Panc1 (cell line): Measurements from ENCODE around the gene CAPN2. TPM values are rescaled to one million over a fixed set of nuclear protein-coding genes. Genes with fewer than 3 reads are reported as not detected.

ENCODE experiments used
- ATAC-seq: fragments of 200-7000 bp; cut with Tn5 transposase; 2 replicates; pipeline ENCODE4 v1.9.1; 2020; ENCODE audit warnings: mild to moderate bottlenecking, moderate library complexity
- BruUV-seq: library from RNA; stranded (reverse); fragments of 400-500 nt; replicated peaks from 2 replicates; lab custom pipeline; 2021; lab: Mats Ljungman, UMichigan
- CTCF ChIA-PET: fragments of 300-600 bp; sonication (Branson Sonifier 250); formaldehyde crosslinking; loops from one replicate; lab custom pipeline; 2022; ENCODE audit warnings: antibody characterized with exemption; lab: Charles Lee
- POLR2A ChIA-PET: fragments of 300-600 bp; sonication (Branson Sonifier 250); formaldehyde crosslinking; loops from one replicate; lab custom pipeline; 2022; ENCODE audit warnings: antibody characterized with exemption; lab: Charles Lee
- DNase-seq: peaks from one replicate; pipeline ENCODE4 v3.0.0-alpha.2; 2010; ENCODE audit warnings: low read depth, low spot score
- H3K27ac ChIP-seq: 2 replicates; pipeline ENCODE4 v1.5.1; 2011; ENCODE audit warnings: mild to moderate bottlenecking, low read length, inconsistent platforms
- H3K27me3 ChIP-seq: fragments of 200-500 bp; sonication (Bioruptor generic); 2 replicates; pipeline ENCODE4 v1.6.0; 2014; ENCODE audit warnings: low read length, inconsistent platforms; ENCODE audit not compliant: control insufficient read depth, insufficient read depth
- H3K36me3 ChIP-seq: fragments of 200-500 bp; sonication (Bioruptor generic); 2 replicates; pipeline ENCODE4 v1.5.1; 2014; ENCODE audit warnings: inconsistent platforms, mild to moderate bottlenecking, low read length, moderate library complexity; ENCODE audit not compliant: control insufficient read depth, insufficient read depth
- H3K4me1 ChIP-seq: 2 replicates; pipeline ENCODE4 v1.5.1; 2011; ENCODE audit warnings: inconsistent platforms, mild to moderate bottlenecking, low read length, moderate library complexity; ENCODE audit not compliant: control insufficient read depth, insufficient read depth
- H3K4me3 ChIP-seq, 2 experiments: 2 replicates each; pipeline ENCODE4 v1.5.1; 2011 to 2012; ENCODE audit warnings: low read depth in 2 of 2, low read length in 2 of 2, mild to moderate bottlenecking in 2 of 2, inconsistent platforms in 1 of 2, moderate library complexity in 1 of 2
- H3K9me3 ChIP-seq: fragments of 200-500 bp; sonication (Bioruptor generic); 2 replicates; pipeline ENCODE4 v1.5.1; 2014; ENCODE audit warnings: low read depth, mild to moderate bottlenecking, inconsistent platforms, low read length, moderate library complexity; ENCODE audit not compliant: control insufficient read depth, insufficient read depth
- POLR2AphosphoS5 ChIP-seq: IDR thresholded peaks from 2 replicates; pipeline ENCODE4 v1.6.1; 2012; ENCODE audit warnings: mild to moderate bottlenecking, low read depth, low read length, moderate library complexity
- SIN3A ChIP-seq: IDR thresholded peaks from 2 replicates; pipeline ENCODE4 v1.6.1; 2012; ENCODE audit warnings: low read depth, mild to moderate bottlenecking, low read length, moderate library complexity, borderline replicate concordance; ENCODE audit not compliant: insufficient read depth
- TCF7L2 ChIP-seq: IDR thresholded peaks from 2 replicates; pipeline ENCODE4 v1.6.1; 2011; ENCODE audit warnings: mild to moderate bottlenecking, low read depth, low read length, inconsistent platforms
- in situ Hi-C: cut with HindIII; loops from 2 replicates; pipeline ENCODE4 v1.10.0; 2016; ENCODE audit warnings: low sequenced_read_pairs, low pct_unique_long_range_greater_than_20kb
- intact Hi-C: fragments of 100-400 bp; cut with micrococcal nuclease; formaldehyde crosslinking; loops from one replicate; pipeline ENCODE4 v1.10.0; 2022; ENCODE audit not compliant: unreplicated experiment
- total RNA-seq: library from RNA; stranded (reverse); gene quantifications from one replicate; pipeline ENCODE4 v1.2.1, GENCODE V29; 2021; ENCODE audit not compliant: unreplicated experiment
- TF ChIP-seq, protein P1 (sequence below), 2 experiments: IDR thresholded peaks; 2 replicates each; pipeline ENCODE4 v1.6.1; 2011 to 2012; ENCODE audit warnings: low read depth in 2 of 2, control low read depth in 1 of 2, low read length in 1 of 2, mild to moderate bottlenecking in 1 of 2, moderate library complexity in 1 of 2; ENCODE audit not compliant: insufficient read depth in 1 of 2
- TF ChIP-seq, protein P2 (sequence below): fragments of 450-650 bp; IDR thresholded peaks from 2 replicates; pipeline ENCODE4 v1.5.1; 2017; ENCODE audit warnings: mild to moderate bottlenecking

CAPN2 gene
- total RNA-seq, 1 experiment from 2014 or later: 171 TPM

DNA sequence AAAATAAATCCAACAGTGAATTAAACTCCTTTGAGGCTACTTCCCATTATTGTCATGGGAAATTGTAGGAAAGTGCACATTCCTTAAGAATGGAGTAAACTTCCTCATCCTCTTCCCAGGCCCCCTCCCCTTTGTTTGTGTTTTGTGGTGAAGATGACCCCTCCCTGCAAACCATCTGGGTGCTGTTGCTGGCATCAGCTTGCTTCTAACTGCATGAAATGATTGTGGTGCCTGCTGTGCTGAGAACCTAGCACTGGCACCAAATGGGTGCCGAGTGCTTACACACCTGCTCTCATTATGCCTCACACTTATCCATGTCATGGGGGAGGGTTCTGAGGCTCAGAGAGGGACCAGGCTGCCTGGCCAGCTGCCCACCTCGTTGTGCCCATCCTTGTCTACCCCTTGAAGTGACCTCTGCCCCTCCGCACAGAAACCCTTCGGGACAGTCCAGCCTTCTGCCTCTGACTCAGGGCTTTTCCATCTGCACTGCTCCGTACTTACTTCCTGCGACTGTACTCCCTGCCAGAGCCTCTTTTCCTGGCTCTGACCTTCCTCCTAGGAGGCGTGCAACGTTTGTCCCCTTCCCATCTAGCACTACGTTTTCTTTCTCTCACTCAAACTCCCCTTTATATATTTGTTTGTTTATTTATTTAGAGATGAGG, 30.6 kb downstream of the CAPN2 start:
- ATAC-seq (no peak), DNase-seq (no peak)
- no TSS peak for BruUV-seq
- Histone ChIP-seq H3K4me3 (no peak overlapping the region), H3K27ac (no peak overlapping the region), H3K9me3 (no peaks in the 10 kb centered on the region), H3K4me1 (peaks cover 22% of the 10 kb centered on the region), H3K27me3 (no peaks in the 10 kb centered on the region), H3K36me3 (peaks cover 11% of the 10 kb centered on the region)
- intact Hi-C loops (no loop called here), in situ Hi-C loops (no loop called here)
- CTCF ChIA-PET: no interaction called here
- POLR2A ChIA-PET: interaction anchor here (0.6 kb wide), 1 partner anchor 23 kb away, joined by 3 read pairs; no protein-coding TSS in a partner anchor
- TF ChIP-seq POLR2AphosphoS5 (no peak), SIN3A (no peak), TCF7L2 (no peak)
- TF ChIP-seq, protein P1, sequence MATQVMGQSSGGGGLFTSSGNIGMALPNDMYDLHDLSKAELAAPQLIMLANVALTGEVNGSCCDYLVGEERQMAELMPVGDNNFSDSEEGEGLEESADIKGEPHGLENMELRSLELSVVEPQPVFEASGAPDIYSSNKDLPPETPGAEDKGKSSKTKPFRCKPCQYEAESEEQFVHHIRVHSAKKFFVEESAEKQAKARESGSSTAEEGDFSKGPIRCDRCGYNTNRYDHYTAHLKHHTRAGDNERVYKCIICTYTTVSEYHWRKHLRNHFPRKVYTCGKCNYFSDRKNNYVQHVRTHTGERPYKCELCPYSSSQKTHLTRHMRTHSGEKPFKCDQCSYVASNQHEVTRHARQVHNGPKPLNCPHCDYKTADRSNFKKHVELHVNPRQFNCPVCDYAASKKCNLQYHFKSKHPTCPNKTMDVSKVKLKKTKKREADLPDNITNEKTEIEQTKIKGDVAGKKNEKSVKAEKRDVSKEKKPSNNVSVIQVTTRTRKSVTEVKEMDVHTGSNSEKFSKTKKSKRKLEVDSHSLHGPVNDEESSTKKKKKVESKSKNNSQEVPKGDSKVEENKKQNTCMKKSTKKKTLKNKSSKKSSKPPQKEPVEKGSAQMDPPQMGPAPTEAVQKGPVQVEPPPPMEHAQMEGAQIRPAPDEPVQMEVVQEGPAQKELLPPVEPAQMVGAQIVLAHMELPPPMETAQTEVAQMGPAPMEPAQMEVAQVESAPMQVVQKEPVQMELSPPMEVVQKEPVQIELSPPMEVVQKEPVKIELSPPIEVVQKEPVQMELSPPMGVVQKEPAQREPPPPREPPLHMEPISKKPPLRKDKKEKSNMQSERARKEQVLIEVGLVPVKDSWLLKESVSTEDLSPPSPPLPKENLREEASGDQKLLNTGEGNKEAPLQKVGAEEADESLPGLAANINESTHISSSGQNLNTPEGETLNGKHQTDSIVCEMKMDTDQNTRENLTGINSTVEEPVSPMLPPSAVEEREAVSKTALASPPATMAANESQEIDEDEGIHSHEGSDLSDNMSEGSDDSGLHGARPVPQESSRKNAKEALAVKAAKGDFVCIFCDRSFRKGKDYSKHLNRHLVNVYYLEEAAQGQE (IDR thresholded peaks at IDR 0.05; ENCODE audit: insufficient read depth in 1 of 2, low read depth in 2 of 2, low read length in 1 of 2): no peak
- TF ChIP-seq, protein P2, sequence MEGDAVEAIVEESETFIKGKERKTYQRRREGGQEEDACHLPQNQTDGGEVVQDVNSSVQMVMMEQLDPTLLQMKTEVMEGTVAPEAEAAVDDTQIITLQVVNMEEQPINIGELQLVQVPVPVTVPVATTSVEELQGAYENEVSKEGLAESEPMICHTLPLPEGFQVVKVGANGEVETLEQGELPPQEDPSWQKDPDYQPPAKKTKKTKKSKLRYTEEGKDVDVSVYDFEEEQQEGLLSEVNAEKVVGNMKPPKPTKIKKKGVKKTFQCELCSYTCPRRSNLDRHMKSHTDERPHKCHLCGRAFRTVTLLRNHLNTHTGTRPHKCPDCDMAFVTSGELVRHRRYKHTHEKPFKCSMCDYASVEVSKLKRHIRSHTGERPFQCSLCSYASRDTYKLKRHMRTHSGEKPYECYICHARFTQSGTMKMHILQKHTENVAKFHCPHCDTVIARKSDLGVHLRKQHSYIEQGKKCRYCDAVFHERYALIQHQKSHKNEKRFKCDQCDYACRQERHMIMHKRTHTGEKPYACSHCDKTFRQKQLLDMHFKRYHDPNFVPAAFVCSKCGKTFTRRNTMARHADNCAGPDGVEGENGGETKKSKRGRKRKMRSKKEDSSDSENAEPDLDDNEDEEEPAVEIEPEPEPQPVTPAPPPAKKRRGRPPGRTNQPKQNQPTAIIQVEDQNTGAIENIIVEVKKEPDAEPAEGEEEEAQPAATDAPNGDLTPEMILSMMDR: no peak

DNA sequence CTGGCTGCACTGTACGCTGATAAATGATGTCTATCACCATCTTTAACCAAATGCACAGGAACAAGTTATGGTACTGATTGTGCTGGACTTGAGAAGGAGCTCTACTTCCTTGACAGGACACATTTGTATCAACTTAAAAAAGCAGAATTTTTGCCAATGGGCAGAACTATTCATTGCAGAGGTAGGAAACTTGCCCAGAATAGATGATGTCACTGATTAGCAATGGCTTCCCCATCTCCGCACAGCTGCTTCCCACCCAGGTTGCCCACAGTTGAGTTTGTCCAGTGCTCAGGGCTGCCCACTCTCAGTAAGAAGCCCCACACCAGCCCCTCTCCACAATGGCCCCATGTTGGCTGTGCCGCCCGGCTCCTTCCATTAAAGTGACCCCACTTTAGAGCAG, 33.4 kb downstream of the CAPN2 start:
- peaks cover 14% of the 10 kb centered on the region for H3K4me1 ChIP-seq
- ChIA-PET CTCF (no interaction called here), POLR2A (no interaction called here)
- ATAC-seq (no peak), DNase-seq (no peak)
- H3K27ac ChIP-seq: no peak overlapping the region
- TF ChIP-seq POLR2AphosphoS5 (no peak), SIN3A (no peak), TCF7L2 (no peak)
- TF ChIP-seq, protein P1 (IDR thresholded peaks at IDR 0.05; ENCODE audit: insufficient read depth in 1 of 2, low read depth in 2 of 2, low read length in 1 of 2): no peak
- TF ChIP-seq, protein P2: no peak
- no peaks in the 10 kb centered on the region for H3K27me3 ChIP-seq
- H3K4me3 ChIP-seq: no peak overlapping the region
- intact Hi-C loops: loop anchor here (5.0 kb wide), 1 partner anchor 33 kb away; the partner anchor contains the start of gene CAPN2
- no peaks in the 10 kb centered on the region for H3K9me3 ChIP-seq
- no TSS peak for BruUV-seq
- peaks cover 16% of the 10 kb centered on the region for H3K36me3 ChIP-seq
- in situ Hi-C loops: no loop called here
